Ovary (tissue), 3 donors: ENCODE results near the gene PRDM16.

Experiments used
- EP300 ChIP-seq: sonication (generic); formaldehyde crosslinking; IDR thresholded peaks from one replicate; pipeline ENCODE4 v1.6.1; 2017; ENCODE audit warnings: antibody characterized with exemption
- TF ChIP-seq, protein P1 (sequence below), 3 donors: fragments of 450-650 bp in 2 of 3; fragments of 200-600 bp in 1 of 3; IDR thresholded peaks; one replicate each; pipeline versions ENCODE4 v1.5.1 to v1.8.0; 2016 to 2022; ENCODE audit warnings: antibody characterized with exemption in 3 of 3, mild to moderate bottlenecking in 1 of 3
- donor health status: DM: no; HTN: no; CAD: no.

DNA sequence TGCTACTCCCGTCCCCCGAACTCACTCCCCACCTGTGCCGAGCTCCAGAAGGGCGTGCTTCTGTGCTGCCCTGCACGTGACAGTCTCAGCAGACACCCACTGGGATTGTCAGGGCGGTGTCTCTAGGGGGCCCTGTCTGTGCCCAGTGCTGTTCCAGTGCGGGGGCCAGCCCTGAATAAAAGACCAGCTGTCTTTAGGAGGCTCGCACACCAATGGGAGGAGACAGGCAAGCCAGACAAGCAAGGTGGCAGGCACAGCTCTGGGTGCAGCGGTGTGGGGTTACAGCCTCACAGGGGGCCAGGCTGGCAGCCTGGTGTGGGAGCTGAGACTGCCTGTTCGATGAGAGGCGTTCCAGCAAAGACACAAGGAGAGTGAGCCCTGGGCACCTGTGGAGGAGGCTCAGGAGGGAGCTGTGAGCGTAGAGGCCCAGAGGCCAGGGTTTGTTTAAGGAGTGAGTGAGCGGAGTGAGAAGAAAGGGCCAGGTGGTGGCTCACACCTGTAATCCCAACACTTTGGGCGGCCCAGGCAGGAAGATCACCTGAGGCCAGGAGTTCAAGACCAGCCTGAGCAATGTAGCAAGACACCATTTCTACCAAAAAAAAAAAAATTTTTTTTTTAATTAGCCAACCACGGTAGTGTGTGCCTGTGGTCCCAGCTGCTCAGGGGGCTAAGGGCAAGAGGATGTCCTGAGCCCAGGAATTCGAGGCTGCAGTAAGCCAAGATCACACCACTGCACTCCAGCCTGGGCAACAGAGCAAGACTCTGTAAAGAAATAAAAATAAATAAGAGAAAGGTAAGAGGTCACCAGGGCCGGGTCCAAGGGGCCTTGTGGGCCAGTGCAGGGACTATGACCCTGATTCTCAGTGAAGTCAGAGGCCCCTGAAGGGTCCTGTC is 337.2 kb downstream of the PRDM16 start:
- no peak for TF ChIP-seq EP300
- TF ChIP-seq, protein P1, sequence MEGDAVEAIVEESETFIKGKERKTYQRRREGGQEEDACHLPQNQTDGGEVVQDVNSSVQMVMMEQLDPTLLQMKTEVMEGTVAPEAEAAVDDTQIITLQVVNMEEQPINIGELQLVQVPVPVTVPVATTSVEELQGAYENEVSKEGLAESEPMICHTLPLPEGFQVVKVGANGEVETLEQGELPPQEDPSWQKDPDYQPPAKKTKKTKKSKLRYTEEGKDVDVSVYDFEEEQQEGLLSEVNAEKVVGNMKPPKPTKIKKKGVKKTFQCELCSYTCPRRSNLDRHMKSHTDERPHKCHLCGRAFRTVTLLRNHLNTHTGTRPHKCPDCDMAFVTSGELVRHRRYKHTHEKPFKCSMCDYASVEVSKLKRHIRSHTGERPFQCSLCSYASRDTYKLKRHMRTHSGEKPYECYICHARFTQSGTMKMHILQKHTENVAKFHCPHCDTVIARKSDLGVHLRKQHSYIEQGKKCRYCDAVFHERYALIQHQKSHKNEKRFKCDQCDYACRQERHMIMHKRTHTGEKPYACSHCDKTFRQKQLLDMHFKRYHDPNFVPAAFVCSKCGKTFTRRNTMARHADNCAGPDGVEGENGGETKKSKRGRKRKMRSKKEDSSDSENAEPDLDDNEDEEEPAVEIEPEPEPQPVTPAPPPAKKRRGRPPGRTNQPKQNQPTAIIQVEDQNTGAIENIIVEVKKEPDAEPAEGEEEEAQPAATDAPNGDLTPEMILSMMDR (IDR thresholded peaks at IDR 0.05) = no peak
